GM10847 (cell line): ENCODE results near the gene LYPD6.

Source experiments
- POLR2A ChIP-seq: IDR thresholded peaks from 2 replicates; pipeline ENCODE4 v1.6.1; 2011; ENCODE audit not compliant: insufficient read length; ENCODE audit errors: extremely low read depth

The LYPD6 gene

GRCh38 chr2:149330127-149331022, at the start of gene LYPD6:
LYPD6 (plus strand) TSS chr2:149330587; CDS start chr2:149437709, 107,122 bp downstream.
- TF ChIP-seq POLR2A = no peak

- TF ChIP-seq POLR2A = no peak
These were observed 48.9 kb upstream of the LYPD6 start for GRCh38 chr2:149281441-149281840.

- TF ChIP-seq POLR2A = no peak
These were observed 39.7 kb upstream of the LYPD6 start for GRCh38 chr2:149290662-149291061.

- no peak for TF ChIP-seq POLR2A
These were observed 38.5 kb upstream of the LYPD6 start for GRCh38 chr2:149291881-149292280.

- TF ChIP-seq POLR2A = no peak
These were observed 34.4 kb upstream of the LYPD6 start for GRCh38 chr2:149296031-149296430.

- TF ChIP-seq POLR2A = no peak
These were observed 23.4 kb upstream of the LYPD6 start for GRCh38 chr2:149307014-149307413.

GRCh38 chr2:149310349-149310748, 20.0 kb upstream of the LYPD6 start:
- no peak for TF ChIP-seq POLR2A

GRCh38 chr2:149312039-149312438, 18.3 kb upstream of the LYPD6 start:
- TF ChIP-seq POLR2A = no peak

- TF ChIP-seq POLR2A = no peak
These were observed 16.8 kb upstream of the LYPD6 start for GRCh38 chr2:149313512-149313972.

- TF ChIP-seq POLR2A = no peak
These were observed 15.7 kb upstream of the LYPD6 start for GRCh38 chr2:149314687-149315086.

- TF ChIP-seq POLR2A = no peak
These were observed 14.9 kb upstream of the LYPD6 start for GRCh38 chr2:149315461-149315860.

- TF ChIP-seq POLR2A = no peak
These were observed 10.0 kb upstream of the LYPD6 start for GRCh38 chr2:149320362-149320761.

- no peak for TF ChIP-seq POLR2A
These were observed 1.3 kb upstream of the LYPD6 start for GRCh38 chr2:149329068-149329467.

- no peak for TF ChIP-seq POLR2A
These were observed 779 bp upstream of the LYPD6 start for GRCh38 chr2:149329489-149330126.

- TF ChIP-seq POLR2A = no peak
These were observed 625 bp downstream of the LYPD6 start for GRCh38 chr2:149331023-149331400.

- TF ChIP-seq POLR2A = no peak
These were observed 2.0 kb downstream of the LYPD6 start for GRCh38 chr2:149332364-149332763.
